NT2/D1 (cell line): ENCODE measurements around the gene YBX2.

ENCODE experiments used
- YY1 ChIP-seq: IDR thresholded peaks from 2 replicates; pipeline ENCODE4 v1.6.1; 2011; ENCODE audit not compliant: insufficient read length, insufficient read depth
- ZNF274 ChIP-seq: IDR thresholded peaks from 2 replicates; pipeline ENCODE4 v1.6.1; 2011; ENCODE audit warnings: mild to moderate bottlenecking, low read depth, low read length

GRCh38 chr17:7324438-7324779 lies 30.0 kb upstream of the YBX2 start:
- TF ChIP-seq ZNF274 (no peak), YY1 (no peak)
